Occipital lobe (tissue), 2 donors: Measurements from ENCODE around the gene EPS8L3. TPM values are rescaled to one million over a fixed set of nuclear protein-coding genes. Genes with fewer than 3 reads are reported as not detected.
A peak's percentile ranks its signal among the peaks of the same experiment; 100 is the strongest.

Experiments
- DNase-seq: peaks from one replicate; lab custom pipeline; 2025; lab: John Stamatoyannopoulos, UW
- total RNA-seq: library from RNA; depleted of rRNA; stranded (reverse); fragments of >200 nt; gene quantifications from one replicate; pipeline ENCODE4 v1.2.3, GENCODE V29; 2014

The EPS8L3 gene
- total RNA-seq, 1 donor from 2014 or later = not detected

GRCh38 chr1:109780982-109781381 lies 17.3 kb upstream of the EPS8L3 start:
- DNase-seq = no peak

GRCh38 chr1:109777980-109778625 lies 14.4 kb upstream of the EPS8L3 start:
- DNase-seq = no peak

GRCh38 chr1:109777436-109777835 lies 13.7 kb upstream of the EPS8L3 start:
- no peak for DNase-seq

GRCh38 chr1:109776911-109777310 lies 13.2 kb upstream of the EPS8L3 start:
- peak; percentile 77 for DNase-seq

- DNase-seq = no peak
These were observed 12.6 kb upstream of the EPS8L3 start for GRCh38 chr1:109776206-109776835.

GRCh38 chr1:109775398-109775797 lies 11.7 kb upstream of the EPS8L3 start:
- DNase-seq = no peak

- DNase-seq = no peak
These were observed 10.3 kb upstream of the EPS8L3 start for GRCh38 chr1:109773900-109774485.

- DNase-seq = peak; percentile 65
These were observed 9.6 kb upstream of the EPS8L3 start for GRCh38 chr1:109773203-109773899.

- DNase-seq = no peak
These were observed 9.0 kb upstream of the EPS8L3 start for GRCh38 chr1:109772658-109773202.

GRCh38 chr1:109771712-109772657 lies 8.3 kb upstream of the EPS8L3 start:
- no peak for DNase-seq

GRCh38 chr1:109770331-109771095 lies 6.8 kb upstream of the EPS8L3 start:
- peak; percentile 32 for DNase-seq

GRCh38 chr1:109769330-109770078 lies 5.8 kb upstream of the EPS8L3 start:
- DNase-seq = no peak

GRCh38 chr1:109768820-109769219 lies 5.1 kb upstream of the EPS8L3 start:
- no peak for DNase-seq

GRCh38 chr1:109768335-109768650 lies 4.6 kb upstream of the EPS8L3 start:
- no peak for DNase-seq

- no peak for DNase-seq
These were observed 4.1 kb upstream of the EPS8L3 start for GRCh38 chr1:109767637-109768334.

GRCh38 chr1:109766991-109767636 lies 3.4 kb upstream of the EPS8L3 start:
- DNase-seq = peak; percentile 24

- DNase-seq = no peak
These were observed 2.3 kb upstream of the EPS8L3 start for GRCh38 chr1:109765896-109766615.

GRCh38 chr1:109765483-109765815 lies 1.7 kb upstream of the EPS8L3 start:
- no peak for DNase-seq
